Coronary artery (tissue), 2 donors: ENCODE data around the gene KCNK3.

Experiments
- DNase-seq: peaks from one replicate; pipeline ENCODE4 v3.0.0-alpha.2; 2017; ENCODE audit warnings: low spot score
- H3K27ac ChIP-seq, 2 donors: fragments of 200-600 bp; sonication (generic); one replicate each; pipeline ENCODE4 v1.5.1; 2016 to 2019
- H3K4me3 ChIP-seq: fragments of 200-600 bp; sonication (generic); 2 replicates; pipeline ENCODE4 v1.5.1; 2016; ENCODE audit warnings: mild to moderate bottlenecking, moderate library complexity
- CTCF ChIP-seq: fragments of 200-600 bp; sonication (generic); IDR thresholded peaks from one replicate; pipeline ENCODE4 v1.5.1; 2019; ENCODE audit warnings: antibody characterized with exemption

KCNK3 gene

GRCh38 chr2:26723991-26724750 is 31.6 kb downstream of the KCNK3 start:
- TF ChIP-seq CTCF: no peak
- H3K4me3 ChIP-seq: peak overlapping the region; percentile 26
- peak overlapping the region; percentile 85 to 94 for H3K27ac ChIP-seq
- peak; percentile 93 for DNase-seq

GRCh38 chr2:26724784-26725520 is 32.4 kb downstream of the KCNK3 start:
- Histone ChIP-seq H3K27ac (peak overlapping the region; percentile 85 to 94), H3K4me3 (no peak overlapping the region)
- DNase-seq: no peak
- TF ChIP-seq CTCF: no peak

GRCh38 chr2:26725521-26725820 is 32.9 kb downstream of the KCNK3 start:
- DNase-seq: no peak
- no peak for TF ChIP-seq CTCF
- peak overlapping the region; percentile 85 to 94 for H3K27ac ChIP-seq

GRCh38 chr2:26726228-26726627 is 33.7 kb downstream of the KCNK3 start:
- DNase-seq: no peak
- Histone ChIP-seq H3K27ac (no peak overlapping the region), H3K4me3 (no peak overlapping the region)
- TF ChIP-seq CTCF: no peak

More at GRCh38 chr2:26725521-26725820, 32.9 kb downstream of the KCNK3 start:
- H3K4me3 ChIP-seq: no peak overlapping the region

DNA sequence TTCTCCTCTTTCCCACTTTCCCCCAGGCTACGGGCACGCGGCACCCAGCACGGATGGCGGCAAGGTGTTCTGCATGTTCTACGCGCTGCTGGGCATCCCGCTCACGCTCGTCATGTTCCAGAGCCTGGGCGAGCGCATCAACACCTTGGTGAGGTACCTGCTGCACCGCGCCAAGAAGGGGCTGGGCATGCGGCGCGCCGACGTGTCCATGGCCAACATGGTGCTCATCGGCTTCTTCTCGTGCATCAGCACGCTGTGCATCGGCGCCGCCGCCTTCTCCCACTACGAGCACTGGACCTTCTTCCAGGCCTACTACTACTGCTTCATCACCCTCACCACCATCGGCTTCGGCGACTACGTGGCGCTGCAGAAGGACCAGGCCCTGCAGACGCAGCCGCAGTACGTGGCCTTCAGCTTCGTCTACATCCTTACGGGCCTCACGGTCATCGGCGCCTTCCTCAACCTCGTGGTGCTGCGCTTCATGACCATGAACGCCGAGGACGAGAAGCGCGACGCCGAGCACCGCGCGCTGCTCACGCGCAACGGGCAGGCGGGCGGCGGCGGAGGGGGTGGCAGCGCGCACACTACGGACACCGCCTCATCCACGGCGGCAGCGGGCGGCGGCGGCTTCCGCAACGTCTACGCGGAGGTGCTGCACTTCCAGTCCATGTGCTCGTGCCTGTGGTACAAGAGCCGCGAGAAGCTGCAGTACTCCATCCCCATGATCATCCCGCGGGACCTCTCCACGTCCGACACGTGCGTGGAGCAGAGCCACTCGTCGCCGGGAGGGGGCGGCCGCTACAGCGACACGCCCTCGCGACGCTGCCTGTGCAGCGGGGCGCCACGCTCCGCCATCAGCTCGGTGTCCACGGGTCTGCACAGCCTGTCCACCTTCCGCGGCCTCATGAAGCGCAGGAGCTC is 35.4 kb downstream of the KCNK3 start:
- Histone ChIP-seq H3K4me3 (no peak overlapping the region), H3K27ac (no peak overlapping the region)
- no peak for TF ChIP-seq CTCF
- DNase-seq: no peak

GRCh38 chr2:26729311-26729710 is 36.8 kb downstream of the KCNK3 start:
- Histone ChIP-seq H3K27ac (no peak overlapping the region), H3K4me3 (no peak overlapping the region)
- DNase-seq: no peak
- no peak for TF ChIP-seq CTCF
